ENCODE measurements around the gene SLC25A26.

Gene SLC25A26

GRCh38 chr3:66237552-66237951, 16.8 kb downstream of the SLC25A26 start:
- H3K9me3 ChIP-seq (ENCODE audit: control insufficient read depth, insufficient read depth, low read length) = no peaks in the 10 kb centered on the region
- no peak overlapping the region for H3K9ac ChIP-seq (ENCODE audit: low read depth, low read length)
- no peaks in the 10 kb centered on the region for H3K36me3 ChIP-seq (ENCODE audit: insufficient read depth, low read length)
- peaks cover 9% of the 10 kb centered on the region; the same call in 1 of the 2 replicates for H3K4me1 ChIP-seq (ENCODE audit: insufficient read depth, low read length)

- Histone ChIP-seq H3K9me3 (ENCODE audit: control insufficient read depth, insufficient read depth, low read length) (no peaks in the 10 kb centered on the region), H3K36me3 (ENCODE audit: insufficient read depth, low read length) (no peaks in the 10 kb centered on the region; the same call in 1 of the 2 replicates), H3K9ac (ENCODE audit: low read depth, low read length) (no peak overlapping the region), H3K4me1 (ENCODE audit: insufficient read depth, low read length) (peaks cover 9% of the 10 kb centered on the region; the same call in 1 of the 2 replicates)
Observed at GRCh38 chr3:66239513-66240123, 18.8 kb downstream of the SLC25A26 start.

GRCh38 chr3:66241466-66241865, 20.7 kb downstream of the SLC25A26 start:
- H3K4me1 ChIP-seq (ENCODE audit: insufficient read depth, low read length) = peaks cover 9% of the 10 kb centered on the region; the same call in 1 of the 2 replicates

DNA sequence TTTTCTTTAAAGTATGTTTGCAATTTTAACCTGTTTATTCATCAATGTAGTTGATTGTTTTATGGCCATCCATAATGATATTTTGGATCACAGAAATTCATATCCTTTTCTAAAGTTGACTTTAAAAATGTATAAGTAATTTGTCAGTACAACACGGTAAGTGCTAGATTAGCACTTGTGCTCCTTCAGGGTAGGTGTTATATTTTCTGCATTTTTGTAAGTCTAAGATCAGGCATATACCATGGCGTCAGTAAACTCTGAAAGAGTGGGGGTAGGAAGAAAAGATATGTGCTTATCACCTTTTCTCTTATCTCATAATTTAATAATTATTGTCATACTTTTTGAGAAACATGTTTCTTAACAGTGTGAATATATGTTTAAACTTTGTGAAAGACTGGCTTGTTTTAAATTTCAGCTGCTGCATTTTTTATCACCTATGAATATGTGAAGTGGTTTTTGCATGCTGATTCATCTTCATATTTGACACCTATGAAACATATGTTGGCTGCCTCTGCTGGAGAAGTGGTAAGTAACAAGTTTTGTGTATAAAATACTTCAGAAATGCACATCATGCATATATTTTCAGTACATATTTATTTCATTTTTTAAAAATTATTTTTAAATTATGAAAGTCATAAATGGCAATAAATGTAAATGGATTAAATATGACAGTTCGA, 22.1 kb downstream of the SLC25A26 start:
- peaks cover 2% of the 10 kb centered on the region; the same call in 1 of the 2 replicates for H3K4me1 ChIP-seq (ENCODE audit: insufficient read depth, low read length)
- H3K36me3 ChIP-seq (ENCODE audit: insufficient read depth, low read length) = peaks cover 3% of the 10 kb centered on the region; the same call in 1 of the 2 replicates
- H3K9me3 ChIP-seq (ENCODE audit: control insufficient read depth, insufficient read depth, low read length) = no peaks in the 10 kb centered on the region
- no peak overlapping the region for H3K9ac ChIP-seq (ENCODE audit: low read depth, low read length)

More at GRCh38 chr3:66241466-66241865, 20.7 kb downstream of the SLC25A26 start:
- no peak overlapping the region for H3K9ac ChIP-seq (ENCODE audit: low read depth, low read length)
- H3K36me3 ChIP-seq (ENCODE audit: insufficient read depth, low read length) = peaks cover 3% of the 10 kb centered on the region; the same call in 1 of the 2 replicates
- H3K9me3 ChIP-seq (ENCODE audit: control insufficient read depth, insufficient read depth, low read length) = no peaks in the 10 kb centered on the region

GRCh38 chr3:66248641-66249040, 27.8 kb downstream of the SLC25A26 start:
- Histone ChIP-seq H3K9me3 (ENCODE audit: control insufficient read depth, insufficient read depth, low read length) (no peaks in the 10 kb centered on the region), H3K36me3 (ENCODE audit: insufficient read depth, low read length) (peaks cover 3% of the 10 kb centered on the region; the same call in 1 of the 2 replicates), H3K9ac (ENCODE audit: low read depth, low read length) (no peak overlapping the region), H3K4me1 (ENCODE audit: insufficient read depth, low read length) (no peaks in the 10 kb centered on the region)

- H3K9ac ChIP-seq (ENCODE audit: low read depth, low read length) = no peak overlapping the region
- no peaks in the 10 kb centered on the region for H3K4me1 ChIP-seq (ENCODE audit: insufficient read depth, low read length)
- H3K9me3 ChIP-seq (ENCODE audit: control insufficient read depth, insufficient read depth, low read length) = no peaks in the 10 kb centered on the region
- H3K36me3 ChIP-seq (ENCODE audit: insufficient read depth, low read length) = no peaks in the 10 kb centered on the region
Observed at GRCh38 chr3:66253790-66254620, 33.2 kb downstream of the SLC25A26 start.

GRCh38 chr3:66255865-66256264, 35.1 kb downstream of the SLC25A26 start:
- H3K9me3 ChIP-seq (ENCODE audit: control insufficient read depth, insufficient read depth, low read length) = no peaks in the 10 kb centered on the region
- no peaks in the 10 kb centered on the region for H3K4me1 ChIP-seq (ENCODE audit: insufficient read depth, low read length)
- H3K36me3 ChIP-seq (ENCODE audit: insufficient read depth, low read length) = no peaks in the 10 kb centered on the region
- no peak overlapping the region for H3K9ac ChIP-seq (ENCODE audit: low read depth, low read length)

DNA sequence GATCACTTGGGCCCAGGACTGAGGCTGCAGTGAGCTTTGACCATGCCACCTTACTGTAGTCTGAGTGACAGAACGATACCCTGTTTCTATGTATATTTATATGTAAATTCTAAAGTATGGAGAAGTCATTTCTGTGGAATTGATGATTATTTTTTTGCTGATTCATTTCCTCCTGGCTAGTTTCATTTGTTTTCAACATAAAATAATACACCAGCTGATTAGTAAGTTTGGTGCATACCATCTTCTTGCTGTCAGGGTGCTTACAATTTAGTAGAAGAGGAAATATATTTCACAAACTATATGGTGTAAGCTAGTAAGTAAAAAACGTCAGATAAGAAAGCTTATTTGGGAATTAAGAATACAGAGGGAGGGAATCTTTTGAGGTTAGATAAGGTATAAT, 36.0 kb downstream of the SLC25A26 start:
- Histone ChIP-seq H3K9me3 (ENCODE audit: control insufficient read depth, insufficient read depth, low read length) (no peaks in the 10 kb centered on the region), H3K9ac (ENCODE audit: low read depth, low read length) (no peak overlapping the region), H3K36me3 (ENCODE audit: insufficient read depth, low read length) (no peaks in the 10 kb centered on the region), H3K4me1 (ENCODE audit: insufficient read depth, low read length) (0 out of 2 replicates have a peak, but pooled peaks cover 3% of the 10 kb centered on the region)

DNA sequence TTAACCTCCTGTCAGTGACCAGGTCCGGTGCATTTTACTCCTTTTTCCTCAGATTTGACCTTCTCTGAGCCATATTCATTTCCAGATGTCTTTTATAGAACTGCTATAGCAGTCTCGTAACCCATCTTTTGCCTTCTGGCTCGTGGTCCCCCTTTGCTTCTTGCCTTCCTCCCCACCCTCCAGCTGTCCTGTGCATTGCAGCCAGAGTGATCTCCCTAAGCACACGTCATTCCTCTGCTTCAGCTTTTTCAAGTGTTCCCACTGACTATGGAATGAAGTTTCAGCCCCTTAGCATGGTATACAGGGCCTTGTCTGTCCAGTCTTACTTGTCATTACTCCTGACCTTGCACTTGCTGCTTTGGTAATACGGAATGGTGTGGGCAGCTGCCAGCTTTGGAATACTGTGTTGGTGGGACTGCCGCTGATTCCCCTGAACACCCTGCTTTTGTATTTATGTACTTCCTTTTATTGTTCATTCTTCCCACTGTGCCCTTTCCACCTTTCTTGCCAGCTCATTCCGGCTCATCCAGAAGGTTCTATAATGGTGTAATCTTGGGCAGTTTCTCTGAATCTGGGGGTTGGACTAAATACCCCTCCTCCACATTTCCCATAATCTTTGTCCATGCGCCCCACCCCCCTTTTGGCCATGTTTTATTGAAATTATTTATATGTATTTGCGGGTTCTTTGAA, 38.9 kb downstream of the SLC25A26 start:
- Histone ChIP-seq H3K9ac (ENCODE audit: low read depth, low read length) (no peak overlapping the region), H3K4me1 (ENCODE audit: insufficient read depth, low read length) (0 out of 2 replicates have a peak, but pooled peaks cover 3% of the 10 kb centered on the region), H3K36me3 (ENCODE audit: insufficient read depth, low read length) (no peaks in the 10 kb centered on the region), H3K9me3 (ENCODE audit: control insufficient read depth, insufficient read depth, low read length) (no peaks in the 10 kb centered on the region)

DNA sequence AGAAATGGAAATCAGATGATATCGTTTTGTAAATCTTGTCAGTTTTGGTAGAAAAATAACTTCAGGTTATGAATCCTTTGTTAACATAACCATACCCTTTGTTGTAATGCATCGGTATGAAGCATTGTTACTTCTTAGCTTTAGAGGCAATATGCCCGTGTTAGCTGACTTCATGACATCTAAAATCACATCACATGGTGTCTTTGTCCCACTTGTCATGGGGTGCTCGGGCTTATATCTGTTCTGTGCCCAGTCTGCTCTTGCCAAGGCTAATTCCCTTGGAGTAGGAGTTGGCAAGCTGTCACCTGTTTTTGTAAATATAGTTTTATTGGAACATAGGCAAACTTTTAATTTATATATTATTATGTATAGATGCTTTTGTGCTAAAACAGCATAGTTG, 39.6 kb downstream of the SLC25A26 start:
- Histone ChIP-seq H3K36me3 (ENCODE audit: insufficient read depth, low read length) (no peaks in the 10 kb centered on the region), H3K9ac (ENCODE audit: low read depth, low read length) (no peak overlapping the region), H3K4me1 (ENCODE audit: insufficient read depth, low read length) (0 out of 2 replicates have a peak, but pooled peaks cover 3% of the 10 kb centered on the region), H3K9me3 (ENCODE audit: control insufficient read depth, insufficient read depth, low read length) (no peaks in the 10 kb centered on the region)

GRCh38 chr3:66261355-66261754, 40.6 kb downstream of the SLC25A26 start:
- 0 out of 2 replicates have a peak, but pooled peaks cover 3% of the 10 kb centered on the region for H3K4me1 ChIP-seq (ENCODE audit: insufficient read depth, low read length)
- H3K9me3 ChIP-seq (ENCODE audit: control insufficient read depth, insufficient read depth, low read length) = no peaks in the 10 kb centered on the region
- H3K9ac ChIP-seq (ENCODE audit: low read depth, low read length) = no peak overlapping the region
- H3K36me3 ChIP-seq (ENCODE audit: insufficient read depth, low read length) = no peaks in the 10 kb centered on the region

- no peaks in the 10 kb centered on the region for H3K36me3 ChIP-seq (ENCODE audit: insufficient read depth, low read length)
- H3K9ac ChIP-seq (ENCODE audit: low read depth, low read length) = no peak overlapping the region
- H3K9me3 ChIP-seq (ENCODE audit: control insufficient read depth, insufficient read depth, low read length) = no peaks in the 10 kb centered on the region
- 0 out of 2 replicates have a peak, but pooled peaks cover 3% of the 10 kb centered on the region for H3K4me1 ChIP-seq (ENCODE audit: insufficient read depth, low read length)
Observed at GRCh38 chr3:66265649-66266048, 44.8 kb downstream of the SLC25A26 start.

DNA sequence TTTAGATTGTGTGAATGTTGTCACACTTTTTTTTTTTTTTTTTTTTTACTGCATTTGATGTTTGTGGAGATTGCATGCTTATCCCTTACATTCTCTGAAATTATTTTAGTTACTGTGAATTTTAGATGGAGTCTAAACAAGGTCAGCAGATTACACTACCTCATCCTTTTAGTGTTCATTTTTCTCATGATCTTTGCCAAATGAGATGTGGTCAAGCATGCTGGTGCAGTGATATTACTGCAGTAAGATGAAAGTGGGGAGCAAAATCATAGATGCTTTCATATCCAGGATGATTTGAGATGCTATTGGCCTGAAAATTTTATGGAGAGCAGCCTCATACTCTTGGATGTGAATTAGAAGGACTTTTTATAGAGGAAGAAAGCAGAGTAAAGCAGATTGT, 45.8 kb downstream of the SLC25A26 start:
- Histone ChIP-seq H3K9ac (ENCODE audit: low read depth, low read length) (no peak overlapping the region), H3K9me3 (ENCODE audit: control insufficient read depth, insufficient read depth, low read length) (no peaks in the 10 kb centered on the region), H3K4me1 (ENCODE audit: insufficient read depth, low read length) (no peaks in the 10 kb centered on the region), H3K36me3 (ENCODE audit: insufficient read depth, low read length) (no peaks in the 10 kb centered on the region)

- Histone ChIP-seq H3K9ac (ENCODE audit: low read depth, low read length) (no peak overlapping the region), H3K9me3 (ENCODE audit: control insufficient read depth, insufficient read depth, low read length) (no peaks in the 10 kb centered on the region), H3K4me1 (ENCODE audit: insufficient read depth, low read length) (no peaks in the 10 kb centered on the region), H3K36me3 (ENCODE audit: insufficient read depth, low read length) (no peaks in the 10 kb centered on the region)
Observed at GRCh38 chr3:66267031-66267430, 46.2 kb downstream of the SLC25A26 start.
